ENCODE data around the gene SEMA4D.

DNA sequence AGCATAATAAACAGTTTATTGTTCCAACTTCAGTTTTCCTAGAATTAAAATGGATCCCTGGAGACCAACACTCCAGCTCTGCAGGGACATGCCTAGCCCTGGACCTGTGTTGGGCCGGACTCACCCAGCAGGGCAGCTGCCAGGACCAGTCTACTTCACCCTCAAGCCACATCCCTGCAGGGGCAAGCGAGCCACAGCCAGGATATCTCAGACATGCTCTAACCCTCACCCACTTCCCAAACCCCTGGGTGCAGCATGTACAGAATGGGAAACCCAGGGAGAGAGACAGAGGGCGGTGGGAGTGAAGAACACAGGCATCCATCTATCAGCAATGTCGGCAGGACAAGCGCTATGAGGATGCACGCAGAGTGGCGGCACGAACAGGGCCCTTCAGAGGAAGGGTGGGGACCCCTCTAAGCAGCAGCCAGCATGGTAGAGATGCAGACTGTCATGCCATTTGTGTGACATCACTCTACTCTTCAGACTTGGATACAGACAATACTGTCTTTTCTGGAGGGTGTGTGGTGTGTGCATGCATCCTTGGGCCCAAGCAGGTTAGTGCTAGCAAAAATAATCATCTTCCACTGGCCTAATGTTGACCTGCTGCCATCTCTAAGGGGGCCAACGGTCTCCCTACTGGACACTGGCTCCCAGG is 83.1 kb downstream of the SEMA4D start:
- TF ChIP-seq EZH2 (IDR thresholded peaks at IDR 0.05; ENCODE audit: low read length, unreplicated experiment), result no peak
- no peak for TF ChIP-seq CTCF (conservative IDR thresholded peaks at IDR 0.05; ENCODE audit: low read depth, low read length)
- TF ChIP-seq EZH2phosphoT487 (IDR thresholded peaks at IDR 0.05; ENCODE audit: borderline replicate concordance, low read length), result no peak
